Measurements from ENCODE around the gene CPE. TPM values are rescaled to one million over a fixed set of nuclear protein-coding genes. Genes with fewer than 3 reads are reported as not detected.
A peak's percentile ranks its signal among the peaks of the same experiment; 100 is the strongest.

CPE gene
- not detected for total RNA-seq
- total RNA-seq (2013): 0.07 TPM

GRCh38 chr4:165378745-165379677, at the start of gene CPE:
CPE (plus strand) TSS chr4:165379008; CDS start chr4:165379222, 214 bp downstream.
- H3K9me3 ChIP-seq (ENCODE audit: control insufficient read depth, insufficient read depth, low read length): no peaks in the 10 kb centered on the region
- Mint-ChIP-seq H3K4me1 (peaks cover 0 to 8% of the 10 kb centered on the region in 2 donors), H3K27me3 (ENCODE audit: low read depth in 2 of 2) (peaks cover 45 to 61% of the 10 kb centered on the region in 2 donors), H3K27ac (no peak within 1 kb of the TSS), H3K4me3 (peak within 1 kb of the TSS; percentile 62), H3K36me3 (no peaks in the 10 kb centered on the region), H3K9me3 (peaks cover 0 to 5% of the 10 kb centered on the region in 2 donors)
- peaks cover 33% of the 10 kb centered on the region for H3K27me3 ChIP-seq (ENCODE audit: control insufficient read depth, insufficient read depth, low read length)
- DNase-seq (peak; percentile 25 to 67), ATAC-seq (peak; percentile 83 to 94 (median 90))
- H3K27ac ChIP-seq (ENCODE audit: low read length): no peak within 1 kb of the TSS
- 3% methylated on average over 81 of the region's 82 CpGs for WGBS (ENCODE audit: insufficient coverage)
- H3K36me3 ChIP-seq (ENCODE audit: control insufficient read depth, insufficient read depth, low read length): no peaks in the 10 kb centered on the region
- intact Hi-C loops (cut with micrococcal nuclease): no loop called here
- peak within 1 kb of the TSS; percentile 13 for H3K4me3 ChIP-seq (ENCODE audit: low read length)
- TF ChIP-seq CTCF (IDR thresholded peaks at IDR 0.05): no peak
- peaks cover 8% of the 10 kb centered on the region for H3K4me1 ChIP-seq (ENCODE audit: control insufficient read depth, insufficient read depth, low read length)

DNA sequence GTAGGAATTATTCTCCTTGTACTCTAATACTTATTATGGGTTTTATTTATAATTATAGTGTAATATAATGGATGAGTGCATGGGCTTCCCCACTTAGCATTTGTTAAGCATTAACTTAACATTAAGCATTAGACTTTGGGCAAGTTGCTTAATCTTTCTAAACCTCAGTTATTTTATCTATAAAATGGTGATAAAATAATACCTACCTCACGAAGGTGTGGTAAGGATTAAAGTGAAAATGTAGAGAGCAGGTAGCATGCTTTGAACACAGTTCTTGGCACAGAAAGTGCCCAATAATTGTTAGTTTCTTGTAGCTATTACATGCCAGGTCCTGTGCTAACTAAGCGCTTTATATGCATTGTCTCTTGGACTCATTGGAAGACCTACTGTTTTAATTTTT, 48.7 kb upstream of the CPE start:
- Histone ChIP-seq H3K27me3 (ENCODE audit: control insufficient read depth, insufficient read depth, low read length) (no peaks in the 10 kb centered on the region), H3K27ac (ENCODE audit: low read length) (no peak overlapping the region), H3K9me3 (ENCODE audit: control insufficient read depth, insufficient read depth, low read length) (no peaks in the 10 kb centered on the region), H3K36me3 (ENCODE audit: control insufficient read depth, insufficient read depth, low read length) (peaks cover 10% of the 10 kb centered on the region), H3K4me1 (ENCODE audit: control insufficient read depth, insufficient read depth, low read length) (peaks cover 12% of the 10 kb centered on the region), H3K4me3 (ENCODE audit: low read length) (no peak overlapping the region)
- Mint-ChIP-seq H3K9me3 (no peaks in the 10 kb centered on the region), H3K4me3 (no peak overlapping the region), H3K27me3 (ENCODE audit: low read depth in 2 of 2) (no peaks in the 10 kb centered on the region), H3K4me1 (peaks cover 36 to 39% of the 10 kb centered on the region in 2 donors), H3K27ac (no peak overlapping the region), H3K36me3 (no peaks in the 10 kb centered on the region)
- ATAC-seq (no peak), DNase-seq (no peak)
- 100% methylated on average over 1 of the region's 2 CpGs for WGBS (ENCODE audit: insufficient coverage)
- no peak for TF ChIP-seq CTCF (IDR thresholded peaks at IDR 0.05)
- intact Hi-C loops (cut with micrococcal nuclease): no loop called here

- Histone ChIP-seq H3K27me3 (ENCODE audit: control insufficient read depth, insufficient read depth, low read length) (no peaks in the 10 kb centered on the region), H3K9me3 (ENCODE audit: control insufficient read depth, insufficient read depth, low read length) (no peaks in the 10 kb centered on the region), H3K4me1 (ENCODE audit: control insufficient read depth, insufficient read depth, low read length) (peaks cover 12% of the 10 kb centered on the region), H3K27ac (ENCODE audit: low read length) (no peak overlapping the region), H3K36me3 (ENCODE audit: control insufficient read depth, insufficient read depth, low read length) (peaks cover 12% of the 10 kb centered on the region), H3K4me3 (ENCODE audit: low read length) (no peak overlapping the region)
- ATAC-seq (no peak), DNase-seq (no peak)
- intact Hi-C loops (cut with micrococcal nuclease): no loop called here
- Mint-ChIP-seq H3K36me3 (no peaks in the 10 kb centered on the region), H3K9me3 (no peaks in the 10 kb centered on the region), H3K4me3 (no peak overlapping the region), H3K27me3 (ENCODE audit: low read depth in 2 of 2) (no peaks in the 10 kb centered on the region), H3K27ac (peak overlapping the region in 1 of 2 donors; percentile 41), H3K4me1 (peaks cover 35 to 42% of the 10 kb centered on the region in 2 donors)
- TF ChIP-seq CTCF (IDR thresholded peaks at IDR 0.05): no peak
- WGBS (ENCODE audit: insufficient coverage): 92% methylated on average over 5 of the region's 5 CpGs
Observed at GRCh38 chr4:165330666-165331065, 48.1 kb upstream of the CPE start.

All from natural killer cell (primary cell).